Globus pallidus (tissue), 1 donor: ENCODE data around the gene IQCF5.
"Not testable (repeated sequence)": the region's sequence is repeated elsewhere in the genome, so short reads cannot be mapped to it uniquely, and the experiment has no call there.

Experiments
- DNase-seq: peaks from one replicate; pipeline ENCODE4 v3.0.0-alpha.2; 2015; ENCODE audit warnings: low spot score

Gene IQCF5

GRCh38 chr3:51875501-51875900 is at the start of gene IQCF5:
Gene IQCF5 (minus strand): TSS chr3:51875601. CDS start chr3:51875531, 70 bp downstream.
- no peak for DNase-seq

DNA sequence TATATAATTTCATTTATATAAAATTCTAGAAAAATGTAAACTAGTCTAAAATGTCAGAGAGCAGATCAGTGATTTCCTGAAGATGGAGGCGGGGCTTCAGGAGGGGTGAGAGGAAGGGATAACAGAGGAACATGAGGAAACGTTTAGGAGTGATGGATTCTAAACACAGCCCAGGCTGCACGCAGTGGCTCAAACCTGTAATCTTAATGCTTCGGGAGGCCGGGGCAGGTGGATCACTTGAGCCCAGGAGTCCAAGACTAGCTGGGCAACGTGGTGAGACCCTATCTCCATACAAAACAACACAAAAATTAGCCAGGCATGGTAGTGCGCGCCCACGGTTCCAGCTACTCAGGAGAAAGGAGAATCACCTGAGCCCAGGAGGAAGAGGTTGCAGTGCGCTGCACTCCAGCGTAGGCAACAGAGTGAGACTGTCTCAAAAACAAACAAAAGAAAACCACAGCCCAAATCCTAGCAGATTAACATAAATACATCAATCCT is 45.7 kb upstream of the IQCF5 start:
- DNase-seq: no peak

DNA sequence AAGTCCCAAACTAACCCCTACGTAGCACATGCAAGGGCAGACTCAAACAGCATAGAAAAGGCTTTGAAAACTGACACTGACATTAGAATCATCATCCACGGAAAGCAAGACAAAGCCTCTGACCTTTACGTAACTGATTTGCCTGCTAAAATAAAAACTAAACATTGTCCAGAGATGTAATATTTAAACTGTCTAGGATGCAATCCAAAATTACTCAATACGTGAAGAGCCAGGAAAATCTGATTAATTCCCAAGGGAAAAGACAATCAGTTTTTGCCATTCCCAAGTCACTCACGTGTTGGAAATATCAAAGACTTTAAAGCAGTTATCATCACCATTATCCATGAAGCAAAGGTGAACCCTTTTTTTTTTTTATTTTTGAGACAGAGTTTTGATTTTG is 41.0 kb upstream of the IQCF5 start:
- DNase-seq: no peak

GRCh38 chr3:51908026-51908425 is 32.6 kb upstream of the IQCF5 start:
- DNase-seq: no peak

GRCh38 chr3:51904034-51904823 is 28.8 kb upstream of the IQCF5 start:
- DNase-seq: no peak

GRCh38 chr3:51902361-51902760 is 27.0 kb upstream of the IQCF5 start:
- DNase-seq: not testable (repeated sequence)

- not testable (repeated sequence) for DNase-seq
These were observed 24.6 kb upstream of the IQCF5 start for GRCh38 chr3:51900043-51900442.

- no peak for DNase-seq
These were observed 22.0 kb upstream of the IQCF5 start for GRCh38 chr3:51897391-51897790.

DNA sequence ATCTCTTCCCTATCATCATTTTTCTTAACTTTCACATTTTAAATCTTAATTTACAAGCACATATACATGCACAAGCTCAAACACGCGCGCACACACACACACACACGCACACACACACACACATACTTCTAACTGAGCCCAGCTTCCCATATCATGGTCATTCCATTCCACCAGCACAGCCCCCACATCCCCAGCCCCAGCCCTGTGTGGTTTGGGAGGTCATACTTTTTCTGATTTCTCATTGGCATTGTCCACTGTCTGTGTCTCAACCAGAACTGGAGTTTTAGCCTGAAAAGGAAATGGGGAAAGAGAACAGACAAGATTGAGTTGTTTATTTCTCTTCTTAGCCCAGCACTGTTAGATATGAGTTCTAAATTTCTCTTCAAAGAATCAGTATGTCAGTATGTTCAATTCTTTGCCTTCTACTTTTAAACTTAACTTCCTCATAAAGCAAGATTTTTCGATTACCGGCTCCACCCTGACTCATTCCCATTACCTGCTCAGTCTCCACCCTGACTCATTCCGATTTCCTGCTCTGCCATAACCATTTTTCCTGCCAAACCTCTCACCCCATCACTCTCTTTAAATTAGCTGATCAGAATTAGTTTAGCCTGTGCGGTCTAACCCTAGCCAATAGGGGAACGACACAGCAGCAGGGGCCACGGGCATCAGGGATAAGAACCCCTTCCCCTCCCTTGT is 21.4 kb upstream of the IQCF5 start:
- DNase-seq: no peak

GRCh38 chr3:51894939-51895338 is 19.5 kb upstream of the IQCF5 start:
- no peak for DNase-seq

DNA sequence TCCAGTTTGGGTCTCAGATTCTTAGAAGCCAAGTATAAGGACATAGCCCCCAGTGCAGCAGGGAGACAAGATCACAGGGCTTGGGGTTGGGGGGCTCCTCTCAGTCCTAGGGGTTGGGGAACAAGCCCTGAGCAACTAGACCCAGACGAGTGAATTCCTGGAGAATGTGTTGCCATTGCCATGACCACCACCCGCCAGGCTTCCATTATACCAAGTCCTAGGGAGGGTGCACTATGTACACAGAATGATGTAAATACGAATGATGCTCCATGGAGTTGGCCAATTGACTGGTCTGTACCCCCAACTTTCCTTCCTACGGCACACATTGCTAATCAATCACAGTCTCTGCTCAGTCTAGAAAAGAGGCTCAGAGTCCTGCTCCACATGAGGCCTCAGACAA is 19.0 kb upstream of the IQCF5 start:
- DNase-seq: no peak

GRCh38 chr3:51891242-51892039 is 16.0 kb upstream of the IQCF5 start:
- no peak for DNase-seq

DNA sequence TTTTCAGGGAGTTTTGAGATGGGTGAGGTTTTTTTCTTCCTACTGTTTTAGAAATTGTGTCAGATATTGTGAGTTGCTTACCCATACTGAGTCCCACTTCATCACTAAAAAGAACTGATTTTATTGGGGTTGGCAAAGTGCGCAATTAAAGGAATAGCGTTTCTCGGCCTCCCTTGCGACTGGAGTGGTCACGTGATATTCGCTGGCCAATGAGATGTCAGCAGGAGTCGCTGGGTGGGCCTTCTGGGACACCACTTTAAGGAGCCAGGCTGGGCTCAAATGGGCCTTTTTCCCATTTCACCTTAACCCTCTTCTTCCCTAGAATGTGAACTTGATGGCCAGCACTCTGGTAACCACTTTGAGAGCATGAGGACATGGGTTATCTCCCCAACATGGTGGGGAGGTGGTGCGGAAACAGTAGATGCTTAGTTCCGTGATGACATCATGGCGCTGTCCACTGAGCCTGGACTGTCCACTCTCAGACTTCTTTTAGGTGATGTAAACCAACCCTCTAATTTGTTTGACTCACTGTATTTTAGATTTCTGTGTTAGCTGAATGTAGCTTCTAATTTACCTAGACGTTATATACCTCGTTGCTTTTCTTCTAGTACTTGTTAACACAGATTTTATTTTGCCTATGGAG is 13.2 kb upstream of the IQCF5 start:
- no peak for DNase-seq

DNA sequence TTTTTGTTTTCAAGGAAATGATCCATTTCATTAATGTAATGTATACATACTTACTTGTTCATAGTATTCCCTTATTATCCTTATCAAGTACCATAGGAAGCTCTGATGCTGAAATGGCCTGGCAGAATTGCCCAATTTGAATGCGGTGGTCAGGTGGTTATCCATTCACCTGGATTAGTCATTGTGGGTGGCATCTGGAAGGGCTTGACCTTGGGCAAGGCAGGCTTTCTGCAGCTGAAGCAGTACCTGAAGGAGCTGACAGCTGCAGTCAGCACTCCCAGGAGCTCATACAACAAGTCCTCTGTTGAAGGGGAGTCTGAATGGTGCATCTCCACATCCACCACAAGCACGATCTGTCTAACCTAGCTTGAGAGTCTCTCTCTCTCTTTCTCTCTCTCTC is 12.2 kb upstream of the IQCF5 start:
- DNase-seq: no peak

DNA sequence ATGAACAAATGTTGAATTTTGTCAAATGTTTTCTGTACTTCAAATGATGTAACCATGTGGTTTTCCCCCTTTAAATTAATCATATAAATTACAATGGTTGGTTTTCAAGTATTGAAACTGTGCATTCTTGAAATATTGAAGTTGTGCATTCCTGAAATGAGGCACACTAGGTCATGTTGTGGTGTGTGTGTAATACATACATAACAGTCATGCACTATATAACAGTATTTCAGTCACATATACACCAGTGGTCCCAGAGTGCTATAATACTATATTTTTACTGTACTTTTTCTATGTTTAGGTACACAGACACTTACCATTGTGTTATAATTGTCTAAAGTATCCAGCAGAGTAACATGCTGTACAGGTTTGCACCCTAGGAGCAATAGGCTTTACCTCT is 11.0 kb upstream of the IQCF5 start:
- DNase-seq: no peak

DNA sequence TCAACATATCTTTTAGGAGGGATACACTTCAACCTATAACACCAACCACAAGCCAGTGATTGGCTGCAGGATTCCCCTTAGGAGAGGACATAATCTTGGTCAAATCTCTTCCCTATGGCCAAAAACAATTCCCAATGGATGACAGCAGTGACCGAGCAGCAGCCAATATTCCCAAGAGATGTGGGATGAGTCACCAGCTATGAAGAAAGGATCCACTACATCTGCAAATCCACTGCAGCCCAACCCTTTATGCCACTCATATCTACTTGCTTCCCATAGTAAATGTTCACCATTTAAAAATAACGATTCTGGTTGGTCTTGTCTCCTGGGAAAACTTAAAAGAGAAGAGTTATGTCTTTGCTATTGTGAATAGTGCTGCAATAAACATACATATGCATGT is 4.5 kb upstream of the IQCF5 start:
- DNase-seq: no peak

DNA sequence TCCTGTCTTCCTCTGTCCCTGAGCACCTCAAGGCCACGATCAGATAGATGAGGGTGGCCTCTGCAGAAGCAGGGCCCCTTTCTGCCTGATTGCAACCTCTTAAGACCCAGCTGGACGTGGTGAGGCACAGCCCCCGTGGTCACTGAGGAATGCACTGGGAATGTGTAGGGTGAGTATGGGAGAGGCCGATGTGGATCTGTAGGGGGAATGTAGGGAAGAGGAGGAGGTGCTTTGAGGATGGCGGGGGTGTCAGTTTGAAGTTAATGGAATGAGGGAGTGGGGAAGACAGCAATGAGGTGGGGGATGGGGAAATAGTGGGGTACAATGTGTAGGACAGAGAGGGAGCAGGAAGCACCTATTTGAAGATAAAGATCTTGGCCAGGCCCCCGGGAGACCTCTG is 785 bp upstream of the IQCF5 start:
- DNase-seq: no peak

- DNase-seq: no peak
These were observed 512 bp downstream of the IQCF5 start for GRCh38 chr3:51874889-51875288.

GRCh38 chr3:51874411-51874810 is 990 bp downstream of the IQCF5 start:
- DNase-seq: no peak

- no peak for DNase-seq
These were observed 1.5 kb downstream of the IQCF5 start for GRCh38 chr3:51873876-51874275.

GRCh38 chr3:51873253-51873766 is 2.1 kb downstream of the IQCF5 start:
- DNase-seq: no peak

DNA sequence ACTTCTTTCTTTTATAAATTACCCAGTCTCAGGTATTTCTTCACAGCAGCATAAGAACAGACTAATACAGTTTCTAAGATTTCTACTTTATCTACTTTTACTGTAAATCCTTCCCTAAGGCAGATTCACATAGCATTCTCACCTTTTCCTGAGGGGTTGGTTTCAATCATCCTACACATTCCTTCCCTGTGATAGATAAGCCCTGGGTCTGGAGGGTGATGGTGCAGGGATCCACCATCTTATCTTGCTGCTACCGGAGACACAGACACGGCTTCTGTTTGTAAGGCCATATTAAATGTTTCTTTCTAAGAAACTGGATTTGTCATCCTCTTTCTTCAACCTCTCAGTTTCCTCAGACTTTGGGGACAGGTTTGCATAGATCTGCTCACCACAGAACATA is 6.1 kb downstream of the IQCF5 start:
- no peak for DNase-seq
